T1000 (cell line): Measurements from ENCODE around the gene TMEM187.
A peak's percentile ranks its signal among the peaks of the same experiment; 100 is the strongest.

ENCODE experiments used
- DNase-seq: peaks from one replicate; lab custom pipeline; 2025; ENCODE audit warnings: mixed read lengths; lab: John Stamatoyannopoulos, UW

TMEM187 gene

DNA sequence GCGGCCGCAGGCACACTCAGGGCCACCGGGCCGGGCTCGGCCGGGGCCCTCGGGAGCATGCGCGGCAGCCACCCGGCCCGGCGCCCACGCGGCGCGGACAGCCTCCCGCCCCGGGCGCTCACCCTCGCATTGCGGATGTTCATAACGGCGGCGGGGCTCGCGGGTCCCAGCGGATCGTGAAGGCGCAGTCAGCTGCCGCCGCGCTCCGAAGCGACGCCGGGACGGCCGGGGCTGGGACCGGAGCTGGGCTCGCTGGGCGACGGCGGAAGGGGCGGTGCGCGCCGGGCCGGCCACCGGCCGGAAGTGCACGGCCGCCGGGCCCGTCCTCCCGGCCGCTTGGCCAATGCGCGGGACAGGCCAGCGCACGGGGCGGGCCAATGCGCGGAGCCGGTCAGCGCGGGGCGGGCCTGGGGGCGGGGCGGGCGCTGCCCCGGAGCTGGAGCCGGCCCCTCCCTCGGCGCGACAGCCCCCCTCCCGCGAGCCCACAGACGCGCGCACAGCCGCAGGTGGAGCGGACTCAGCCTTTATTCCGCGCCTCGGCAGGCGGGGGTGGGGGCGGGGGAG, 37.7 kb upstream of the TMEM187 start, which contains the start of gene NAA10:
Gene NAA10 (minus strand): TSS at position 276 of the 564 bp plus-strand sequence. CDS start 133 bp downstream, at position 143.
- peak; percentile 23 for DNase-seq

DNA sequence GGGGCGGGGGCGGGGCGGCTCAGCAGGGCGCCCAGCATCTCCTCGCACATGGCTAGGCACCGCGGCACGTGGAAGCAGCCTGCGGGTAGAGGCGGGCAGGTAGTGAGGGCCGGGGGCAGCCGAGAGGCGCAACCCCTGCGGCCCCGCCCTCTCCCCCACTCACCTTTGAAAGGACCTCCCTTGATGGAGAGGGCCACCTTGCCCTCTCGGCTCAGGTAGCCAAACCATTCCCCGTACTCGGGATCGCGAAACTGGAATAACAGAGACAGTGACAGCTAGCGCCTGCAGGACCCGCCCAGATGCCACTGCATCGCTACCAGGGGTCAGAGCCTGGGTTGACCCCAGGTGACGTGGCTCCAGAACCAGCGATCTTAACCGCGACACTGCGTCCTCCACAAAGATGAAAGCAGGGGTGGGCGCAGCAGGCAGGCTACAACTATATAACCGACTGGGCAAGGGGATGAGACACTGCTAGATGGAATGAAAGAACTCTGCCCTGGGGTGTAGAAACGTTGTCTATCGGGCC, 37.2 kb upstream of the TMEM187 start:
- no peak for DNase-seq

DNA sequence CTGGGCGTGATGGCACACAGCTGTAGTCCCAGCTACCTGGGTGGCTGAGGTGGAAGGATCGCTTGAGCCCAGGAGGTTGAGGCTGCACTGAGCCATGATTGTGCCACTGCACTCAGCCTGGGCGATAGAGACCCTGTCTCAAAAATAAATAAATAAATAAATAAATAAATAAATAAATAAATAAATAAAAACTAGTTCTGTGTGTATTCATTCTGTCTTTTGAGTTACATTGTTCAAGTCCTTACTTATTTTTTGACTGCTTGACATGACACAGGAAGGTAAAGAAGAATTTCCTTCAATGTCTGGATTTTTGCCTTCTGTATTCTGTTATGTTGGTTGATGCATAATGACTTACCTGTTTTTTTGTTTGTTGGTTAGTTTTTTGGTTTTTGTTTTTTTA, 35.5 kb upstream of the TMEM187 start:
- DNase-seq = no peak

DNA sequence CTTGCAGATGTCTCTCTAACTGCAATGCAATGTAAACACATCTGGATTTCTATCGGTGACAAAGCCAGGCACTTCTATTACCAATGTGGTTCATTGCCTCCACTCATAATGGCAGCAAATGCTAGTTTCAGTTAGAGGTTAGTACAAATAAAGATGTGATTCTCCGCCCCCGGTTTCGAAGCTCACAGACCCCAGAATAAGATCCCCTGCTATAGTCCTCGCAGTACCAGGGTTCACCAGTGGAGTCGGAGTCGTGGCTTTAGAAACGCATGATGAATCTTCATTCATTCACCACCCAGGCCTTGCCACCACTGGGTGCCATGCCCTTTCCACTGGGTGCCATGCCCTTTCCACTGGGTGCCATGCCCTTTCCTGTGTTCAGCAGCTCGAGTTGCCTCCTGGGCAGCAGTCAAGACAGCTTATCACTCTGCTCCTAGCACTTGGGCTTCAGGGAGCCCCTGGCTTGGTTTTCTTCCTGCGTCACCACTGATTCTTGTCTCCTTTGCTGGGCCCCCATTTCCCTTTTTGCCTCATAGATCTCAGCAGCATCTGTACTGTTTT, 34.2 kb upstream of the TMEM187 start:
- no peak for DNase-seq

DNA sequence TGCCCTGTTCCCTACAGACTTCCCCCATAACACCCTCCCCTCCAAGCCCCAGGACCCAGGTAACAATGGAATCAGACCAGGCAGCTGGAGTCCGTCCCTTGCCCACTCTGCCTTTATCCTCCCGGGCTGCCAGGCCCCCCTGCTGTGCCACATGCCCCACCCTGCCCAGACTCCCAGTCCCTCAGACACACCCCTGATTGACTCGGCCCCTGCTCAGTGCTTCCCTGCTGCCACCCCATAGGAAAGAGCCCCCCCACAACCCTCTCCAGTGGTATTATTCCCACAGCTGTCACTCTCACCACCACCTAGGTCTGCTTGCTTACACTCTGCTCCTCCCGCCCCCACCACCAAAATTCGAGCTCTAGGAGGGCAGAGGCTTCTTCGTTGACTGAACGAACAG, 33.0 kb upstream of the TMEM187 start:
- no peak for DNase-seq

DNA sequence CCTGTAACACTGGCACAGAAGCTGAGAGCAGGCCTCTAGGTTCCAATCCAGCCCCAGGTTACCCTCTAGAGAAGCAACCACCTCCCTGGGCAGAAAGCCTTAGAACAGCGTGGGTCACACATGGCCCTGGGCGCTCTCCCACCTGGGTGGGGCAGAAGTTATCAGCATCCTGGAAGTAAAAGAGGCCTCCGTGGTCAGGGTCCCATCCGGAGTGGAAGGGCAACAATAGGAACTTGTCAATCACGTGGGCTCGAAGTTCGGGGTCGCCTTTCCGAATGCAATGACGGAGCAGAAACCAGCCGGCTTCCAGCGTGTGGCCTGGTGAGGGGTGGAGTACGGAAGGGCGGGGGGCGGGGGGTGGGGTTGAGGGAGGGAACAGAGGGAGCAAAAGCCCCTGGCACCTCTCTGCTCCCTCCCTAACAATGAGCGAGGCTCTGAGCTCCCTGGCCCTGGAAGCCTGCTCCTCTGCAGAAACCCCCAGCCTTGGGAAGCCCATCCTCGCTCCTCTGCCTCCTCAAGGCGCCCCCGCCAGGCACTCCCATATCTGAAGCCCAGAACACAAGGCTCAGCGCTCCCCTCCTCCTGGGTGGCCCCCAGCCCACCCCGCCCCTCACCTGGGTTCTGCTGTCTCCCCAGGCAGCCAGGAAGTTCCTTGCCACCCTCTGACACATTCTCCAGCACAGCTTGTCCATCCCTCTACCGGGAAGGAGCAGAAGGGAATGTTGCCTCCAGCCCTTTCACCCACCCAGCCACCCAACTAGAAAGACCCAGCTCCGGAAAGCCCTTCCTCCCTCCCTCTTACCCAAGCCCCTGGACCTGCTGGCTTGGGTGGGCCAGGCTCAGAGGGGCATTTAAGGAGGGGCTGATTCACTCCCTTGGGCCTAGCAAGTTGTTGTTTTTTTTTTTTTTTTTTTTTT, 31.0 kb upstream of the TMEM187 start:
- DNase-seq = no peak

DNA sequence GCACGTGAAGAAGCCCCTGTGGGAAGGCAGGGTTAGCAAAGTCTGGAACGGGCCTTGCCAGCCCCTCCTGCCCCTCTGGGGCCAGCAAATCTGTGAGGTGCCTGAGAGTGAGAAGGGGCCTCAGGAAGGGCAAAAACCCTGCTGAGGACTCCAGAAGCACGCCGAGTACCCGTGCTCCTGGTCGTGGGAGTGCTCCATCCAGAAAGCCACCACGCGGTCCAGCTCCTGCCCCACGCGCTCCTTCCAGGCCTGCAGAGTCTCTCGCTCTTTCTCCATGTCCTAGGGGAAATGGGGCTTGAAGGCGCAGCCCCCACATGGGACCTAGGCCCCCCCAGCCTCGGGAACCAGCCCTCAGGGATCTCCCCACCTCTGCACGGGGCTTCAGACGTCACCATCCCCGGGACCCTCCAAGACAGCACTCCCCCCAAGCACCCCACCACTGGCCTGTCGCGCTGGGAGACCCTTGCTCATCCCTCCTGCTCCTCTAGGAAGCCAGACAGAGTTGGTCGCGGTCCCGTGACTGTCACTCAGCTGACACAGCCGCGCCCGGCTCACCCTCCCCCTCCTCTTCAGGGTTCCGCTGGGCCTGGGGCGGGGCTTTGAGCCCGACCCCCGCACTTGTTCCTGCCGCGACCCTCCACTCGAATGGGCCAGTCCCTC, 28.3 kb upstream of the TMEM187 start, which contains the start of gene RENBP:
Gene RENBP (minus strand): TSS at position 504 of the 660 bp plus-strand sequence. CDS start 33 bp downstream, at position 471.
- no peak for DNase-seq

DNA sequence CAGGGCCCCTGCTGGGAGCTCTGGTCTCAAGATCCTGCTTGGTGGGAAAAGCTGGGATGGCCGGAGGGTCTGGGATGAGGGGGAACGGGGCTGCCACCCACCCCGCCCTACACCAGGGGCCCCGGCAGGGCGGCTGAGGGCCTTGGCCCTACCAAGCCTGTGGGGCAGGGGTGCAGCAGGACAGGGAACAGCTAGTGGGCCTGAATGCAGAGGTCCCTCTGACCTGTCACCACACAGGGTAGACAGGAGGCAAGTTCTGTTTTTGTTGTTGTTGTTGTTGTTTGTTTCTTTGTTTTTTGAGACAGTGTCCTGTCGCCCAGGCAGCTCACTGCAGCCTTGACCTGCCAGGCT, 27.8 kb upstream of the TMEM187 start:
- no peak for DNase-seq

DNA sequence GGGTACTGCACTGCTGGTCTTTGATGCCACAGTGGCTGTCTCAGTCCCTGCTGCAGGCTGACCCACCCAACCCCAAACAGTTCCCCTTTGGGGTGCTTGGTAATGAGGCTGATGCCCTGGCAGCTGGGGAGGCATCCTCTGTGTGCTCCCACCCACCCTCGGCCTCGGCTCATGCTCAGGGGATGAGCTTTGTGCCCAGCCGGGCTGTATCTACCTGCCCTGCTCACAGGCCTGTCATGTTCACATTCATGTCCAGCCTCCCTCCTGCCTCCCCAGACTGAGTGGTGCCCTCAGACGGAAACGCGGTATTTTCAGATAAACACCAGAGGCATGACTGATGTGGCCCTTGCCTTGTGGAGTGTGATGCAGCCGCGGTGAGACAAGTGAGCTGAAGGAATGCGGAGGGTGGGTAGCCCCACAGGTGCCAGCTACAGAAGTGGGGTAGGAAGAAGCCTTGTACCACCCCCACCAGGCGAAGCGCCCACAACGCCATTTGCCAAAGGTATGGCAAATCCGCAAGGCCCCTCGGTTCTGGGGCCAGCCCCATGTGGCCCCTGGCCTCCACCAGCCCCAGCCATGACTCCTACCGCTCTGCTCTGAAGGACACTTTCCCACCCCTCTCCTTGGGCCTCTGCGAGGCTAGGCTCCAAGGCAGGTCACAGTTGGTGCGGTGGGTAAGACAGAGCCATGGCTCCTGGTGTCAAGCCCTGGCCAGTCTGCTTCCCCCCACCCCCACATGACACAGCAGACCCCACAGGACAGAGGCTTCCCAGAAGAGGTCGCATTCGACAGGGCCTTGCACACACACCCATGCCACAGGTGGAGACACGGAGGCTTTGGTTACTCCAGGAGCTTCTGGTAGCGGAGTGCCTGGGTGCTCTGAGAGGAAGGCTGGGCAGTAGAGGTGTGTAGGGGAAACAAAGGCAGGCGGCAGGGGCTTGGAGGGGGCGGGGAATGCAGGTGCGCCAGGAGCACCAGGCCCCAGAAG, 26.3 kb upstream of the TMEM187 start:
- DNase-seq = no peak

DNA sequence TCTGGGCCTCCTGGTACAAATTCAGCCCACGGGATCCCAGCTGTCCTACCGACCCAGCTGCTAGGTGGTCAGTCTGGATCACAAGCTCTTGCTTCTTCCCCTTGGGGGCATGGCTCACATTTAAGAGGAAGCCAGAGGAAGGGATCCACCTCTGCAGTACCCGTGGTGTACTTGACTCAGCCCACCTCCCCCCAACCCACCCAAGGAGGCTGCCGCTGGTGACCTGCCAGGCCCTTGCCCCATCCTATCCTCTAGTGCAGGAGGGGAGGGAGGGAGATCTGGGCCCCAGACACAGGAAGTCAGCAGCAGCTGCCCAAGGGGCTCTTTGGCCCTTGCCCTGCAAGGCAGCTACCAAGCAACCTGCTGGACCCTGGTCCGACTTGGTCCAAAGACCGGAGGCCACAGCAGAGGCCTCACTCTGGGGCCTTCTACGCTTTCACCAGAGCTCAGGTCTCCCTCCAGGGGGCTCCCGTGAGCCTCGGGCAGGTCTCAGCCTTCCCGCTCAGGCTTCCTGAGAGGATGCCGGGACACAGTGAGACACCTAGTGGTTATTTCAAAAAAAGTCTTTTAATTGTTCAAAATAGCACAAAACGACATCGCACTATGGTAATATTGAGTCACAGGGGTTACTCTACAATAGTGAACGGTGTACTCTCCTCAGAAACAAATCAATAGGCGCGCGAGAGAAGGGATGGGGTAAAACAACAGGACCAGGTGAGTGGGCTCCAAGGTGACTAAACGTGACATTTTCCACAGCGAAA, 25.4 kb upstream of the TMEM187 start:
- DNase-seq = peak; percentile 53

DNA sequence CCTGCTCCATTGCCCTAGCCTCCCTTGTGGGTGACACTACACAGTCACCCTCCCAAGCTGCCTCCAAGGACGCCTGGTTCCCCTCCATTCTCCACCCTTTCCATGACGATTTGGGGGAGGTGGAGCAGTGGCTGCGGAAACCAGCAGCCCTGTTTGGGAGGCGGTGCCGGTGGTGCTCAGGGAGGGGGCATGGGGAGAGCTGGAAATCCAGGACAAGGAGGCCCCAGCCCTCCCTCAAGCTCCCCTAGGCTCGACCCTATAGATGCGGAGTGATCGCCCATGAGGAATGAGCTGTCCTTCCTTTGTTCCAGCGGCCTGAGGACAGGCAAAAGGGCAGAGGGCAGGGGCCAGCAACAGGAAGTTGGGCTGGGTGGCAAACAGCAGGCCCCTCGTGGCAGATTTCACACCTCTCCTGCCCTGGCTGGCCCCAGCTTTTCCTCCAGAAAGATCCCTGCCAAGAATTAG, 24.5 kb upstream of the TMEM187 start:
- DNase-seq = no peak

DNA sequence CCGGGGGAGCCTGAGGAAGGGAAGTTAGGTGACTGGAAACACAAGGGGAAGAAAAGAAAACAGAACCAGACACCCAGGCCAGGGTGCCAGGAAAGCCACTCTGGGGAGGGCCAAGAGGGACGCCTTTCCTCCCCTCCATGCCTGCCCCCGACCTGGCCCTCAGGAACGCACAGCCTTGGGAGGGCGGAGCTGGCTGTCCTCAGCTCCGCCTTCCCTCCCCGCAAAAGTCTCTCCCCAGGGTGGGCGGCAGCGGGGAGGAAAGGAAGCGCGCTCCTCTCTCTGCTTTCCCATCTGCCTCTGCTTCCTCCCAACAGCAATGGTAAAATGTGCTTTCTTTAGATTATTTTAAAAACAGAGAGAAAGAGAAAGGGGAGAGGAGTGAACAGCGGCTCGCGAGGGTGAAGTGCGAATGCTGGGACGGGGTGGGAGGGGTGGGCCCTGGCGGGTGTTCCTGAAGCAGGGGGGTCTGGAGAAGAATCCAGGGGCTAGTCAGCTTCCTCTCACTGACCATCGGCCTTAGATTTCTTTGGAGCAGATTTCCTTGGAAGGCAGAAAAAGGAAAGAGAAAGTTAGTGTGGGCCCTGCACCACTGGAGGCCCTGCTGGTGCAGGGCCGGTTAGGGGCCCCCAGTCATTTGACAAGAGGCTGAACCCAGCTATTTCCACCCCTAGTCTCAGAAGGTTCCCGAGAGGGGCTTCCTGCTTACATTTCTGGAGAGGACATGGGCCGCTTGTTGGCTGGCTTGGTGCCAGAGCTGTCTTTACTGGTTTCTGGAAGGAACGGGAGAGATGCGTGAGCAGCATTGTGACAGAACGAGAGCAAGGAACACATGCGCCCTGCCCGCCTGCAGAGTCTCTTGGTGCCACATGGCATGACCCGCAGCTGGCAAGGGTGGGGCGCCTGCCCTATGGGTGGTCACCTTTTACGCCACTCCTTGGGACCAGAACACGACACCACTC, 23.4 kb upstream of the TMEM187 start:
- no peak for DNase-seq

DNA sequence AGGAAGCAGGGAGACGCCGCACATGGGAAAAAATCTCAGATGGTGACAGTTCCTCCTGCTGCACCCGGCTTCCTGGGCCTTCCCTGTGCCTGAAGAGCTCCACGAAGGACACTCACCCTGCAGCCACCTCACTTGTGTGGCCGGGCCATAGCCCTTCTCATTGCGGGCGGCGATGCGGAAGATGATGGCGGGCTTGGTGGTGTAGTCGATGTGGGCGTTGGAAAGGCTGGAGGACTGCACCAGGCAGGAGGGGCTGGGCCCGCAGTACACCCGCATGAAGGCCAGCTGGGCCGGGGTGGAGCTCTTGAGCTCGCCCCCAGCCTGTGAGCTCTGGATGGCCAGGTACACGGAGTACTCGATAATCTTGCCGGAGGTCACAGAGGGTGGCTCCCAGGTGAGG, 22.4 kb upstream of the TMEM187 start:
- no peak for DNase-seq

DNA sequence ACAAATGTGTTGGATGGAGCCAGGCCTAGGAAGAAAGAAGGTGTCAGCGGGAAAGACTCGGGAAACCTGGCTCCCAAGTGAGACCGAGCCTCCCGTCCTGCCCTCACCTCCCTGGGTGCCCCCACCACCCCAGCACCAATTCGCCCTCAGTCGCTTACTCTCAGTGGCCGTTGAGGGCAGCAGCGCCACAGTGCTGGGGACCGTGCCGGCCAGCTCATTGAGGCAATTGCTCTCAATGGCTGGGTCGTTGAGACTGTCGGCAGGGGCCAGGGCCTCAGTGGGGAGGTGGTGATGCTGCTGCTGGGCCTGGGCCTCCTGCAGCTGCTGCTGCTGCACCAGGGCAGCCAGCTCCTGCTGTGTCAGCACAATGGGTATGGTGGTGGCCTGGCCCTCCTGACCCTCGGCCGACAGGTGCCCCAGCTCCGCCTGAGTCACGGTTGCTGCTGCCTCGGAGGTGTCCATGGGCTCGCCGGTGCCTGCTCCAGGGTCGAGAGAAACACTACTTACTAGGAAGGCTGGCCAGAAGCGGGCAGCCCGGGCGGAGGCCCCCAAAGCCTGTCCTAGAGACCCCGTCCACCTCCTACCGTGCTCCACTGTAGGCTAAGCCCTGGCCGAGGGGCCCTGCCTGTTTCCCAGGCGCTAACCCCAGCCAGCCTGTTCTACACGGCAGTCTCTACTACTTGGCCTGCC, 20.7 kb upstream of the TMEM187 start:
- DNase-seq = no peak

DNA sequence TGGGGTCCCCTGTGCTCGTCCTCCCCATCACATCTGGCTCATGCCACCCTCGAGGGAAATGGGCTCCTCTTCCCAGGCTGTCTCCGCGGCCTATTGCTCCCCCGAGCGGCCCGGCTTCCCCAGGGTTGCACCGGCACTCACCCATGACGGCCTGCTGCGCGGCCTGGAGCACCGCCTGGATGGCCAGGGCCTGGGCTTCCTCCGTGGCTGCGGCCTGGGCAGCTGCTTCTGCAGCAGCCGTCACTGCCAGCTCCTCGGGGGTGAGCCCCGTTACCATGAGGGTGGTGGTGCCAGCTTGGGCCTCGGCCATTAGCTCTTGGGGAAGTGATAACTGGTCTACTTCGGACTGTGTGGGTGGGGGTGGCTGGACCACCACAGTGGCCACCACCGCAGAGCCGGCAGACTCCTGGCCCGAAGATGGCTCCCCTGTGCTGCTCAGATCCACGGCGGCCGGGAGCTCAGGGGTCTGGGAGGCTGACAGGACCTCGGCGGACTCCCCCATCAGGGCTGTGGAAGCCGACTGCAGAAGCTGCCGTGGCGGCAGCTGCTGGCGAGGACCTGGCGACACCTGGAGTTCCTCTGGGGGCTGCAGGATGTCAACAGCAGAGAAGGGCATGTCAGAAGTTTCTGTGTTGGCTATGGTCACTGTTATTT, 20.1 kb upstream of the TMEM187 start:
- DNase-seq = no peak

DNA sequence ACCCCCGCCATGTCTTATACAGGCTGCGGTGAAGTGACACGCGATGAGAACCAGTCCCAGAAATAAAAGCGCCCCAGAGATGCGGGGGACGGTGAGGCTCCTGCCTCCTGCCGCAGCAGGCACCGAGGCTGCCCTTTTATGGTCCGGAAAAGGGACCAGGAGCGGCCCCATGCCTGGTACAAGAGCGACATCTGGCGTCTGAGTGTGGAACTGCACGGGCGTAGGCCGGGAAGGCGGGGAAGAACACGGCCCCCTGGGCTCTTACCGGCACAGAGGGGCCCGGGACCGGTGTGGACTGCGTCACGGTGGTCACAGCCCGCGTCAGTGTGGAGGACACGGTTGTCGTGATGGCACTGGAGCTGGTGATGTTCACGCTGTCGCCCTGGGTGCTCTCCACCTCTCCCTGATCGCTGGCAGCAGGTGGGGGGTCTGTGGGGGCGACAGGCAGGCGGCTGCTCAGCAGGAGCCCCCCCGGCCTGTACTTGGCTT, 19.2 kb upstream of the TMEM187 start:
- DNase-seq = no peak

DNA sequence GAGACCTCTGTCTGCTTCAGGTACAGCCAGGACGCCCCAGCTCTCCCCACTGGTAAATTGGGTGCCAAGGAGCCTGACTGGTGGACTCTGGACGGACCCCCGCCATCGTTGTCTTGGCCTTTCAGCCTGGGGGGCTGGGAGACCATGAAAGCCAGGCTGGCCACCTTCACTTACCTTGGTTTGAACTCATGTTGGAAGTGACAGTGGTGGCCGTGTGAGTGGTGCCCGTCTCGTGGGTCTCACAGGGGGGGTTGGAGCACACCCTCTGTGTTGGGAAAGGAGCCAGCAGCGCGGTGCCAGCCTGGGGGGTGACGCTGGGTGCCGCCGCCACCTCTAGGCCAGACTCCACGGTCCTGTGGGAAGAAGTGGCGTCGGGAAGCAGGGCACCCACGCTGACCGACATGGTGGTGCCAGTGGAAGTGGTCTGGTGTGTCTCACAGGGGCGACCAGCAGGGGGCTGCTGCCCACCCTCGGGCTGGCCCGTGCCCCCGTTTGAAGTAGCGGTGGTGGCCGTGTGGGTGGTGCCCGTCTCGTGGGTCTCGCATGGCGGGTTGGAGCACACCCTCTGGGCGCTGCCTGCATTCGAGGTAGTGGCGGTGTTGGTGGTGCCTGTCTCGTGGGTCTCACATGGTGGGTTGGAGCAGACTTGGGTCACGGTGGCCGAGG, 18.5 kb upstream of the TMEM187 start:
- no peak for DNase-seq
